NB4 (cell line): ENCODE results near the gene TUBGCP3.

ENCODE experiments used
- CTCF ChIP-seq: IDR thresholded peaks from one replicate; pipeline ENCODE4 v1.5.1; 2012; ENCODE audit warnings: low read depth, low read length
- MAX ChIP-seq: IDR thresholded peaks from 2 replicates; pipeline ENCODE4 v1.6.1; 2011; ENCODE audit warnings: low read depth, low read length
- MYC ChIP-seq: IDR thresholded peaks from 2 replicates; pipeline ENCODE4 v1.6.1; 2011; ENCODE audit warnings: low read depth, low read length
- POLR2A ChIP-seq: IDR thresholded peaks from 2 replicates; pipeline ENCODE4 v1.6.1; 2011; ENCODE audit warnings: mild to moderate bottlenecking; ENCODE audit not compliant: insufficient read length; ENCODE audit errors: extremely low read depth

- TF ChIP-seq POLR2A (no peak), CTCF (no peak), MAX (no peak), MYC (no peak)
Observed at GRCh38 chr13:112521073-112521685, 66.8 kb downstream of the TUBGCP3 start.
